ENCODE measurements around the gene MSANTD4. TPM values are rescaled to one million over a fixed set of nuclear protein-coding genes. Genes with fewer than 3 reads are reported as not detected.
"Not testable (repeated sequence)": the region's sequence is repeated elsewhere in the genome, so short reads cannot be mapped to it uniquely, and the experiment has no call there.

Gene MSANTD4
- total RNA-seq, 1 donor, result 35.7 TPM

GRCh38 chr11:106014620-106015019, 7.4 kb downstream of the MSANTD4 start:
- TF ChIP-seq CTCF (IDR thresholded peaks at IDR 0.05; ENCODE audit: insufficient read depth, low read length), result no peak
- DNase-seq (ENCODE audit: low read depth), result no peak
- H3K4me3 ChIP-seq (ENCODE audit: low read depth, low read length), result no peak overlapping the region

GRCh38 chr11:106014035-106014434, 8.0 kb downstream of the MSANTD4 start:
- no peak for DNase-seq (ENCODE audit: low read depth)
- H3K4me3 ChIP-seq (ENCODE audit: low read depth, low read length), result no peak overlapping the region
- no peak for TF ChIP-seq CTCF (IDR thresholded peaks at IDR 0.05; ENCODE audit: insufficient read depth, low read length)

GRCh38 chr11:106012744-106013143, 9.3 kb downstream of the MSANTD4 start:
- no peak overlapping the region for H3K4me3 ChIP-seq (ENCODE audit: low read depth, low read length)
- DNase-seq (ENCODE audit: low read depth), result peak; percentile 82
- no peak for TF ChIP-seq CTCF (IDR thresholded peaks at IDR 0.05; ENCODE audit: insufficient read depth, low read length)

GRCh38 chr11:106011481-106011880, 10.6 kb downstream of the MSANTD4 start:
- DNase-seq (ENCODE audit: low read depth), result peak; percentile 57
- H3K4me3 ChIP-seq (ENCODE audit: low read depth, low read length), result no peak overlapping the region
- no peak for TF ChIP-seq CTCF (IDR thresholded peaks at IDR 0.05; ENCODE audit: insufficient read depth, low read length)

- not testable (repeated sequence) for DNase-seq (ENCODE audit: low read depth); H3K4me3 ChIP-seq (ENCODE audit: low read depth, low read length)
Observed at GRCh38 chr11:106003094-106003493, 18.9 kb downstream of the MSANTD4 start.

- TF ChIP-seq CTCF (IDR thresholded peaks at IDR 0.05; ENCODE audit: insufficient read depth, low read length), result no peak
- no peak for DNase-seq (ENCODE audit: low read depth)
- H3K4me3 ChIP-seq (ENCODE audit: low read depth, low read length), result no peak overlapping the region
Observed at GRCh38 chr11:106001304-106002012, 20.6 kb downstream of the MSANTD4 start.

- H3K4me3 ChIP-seq (ENCODE audit: low read depth, low read length), result no peak overlapping the region
- no peak for DNase-seq (ENCODE audit: low read depth)
- TF ChIP-seq CTCF (IDR thresholded peaks at IDR 0.05; ENCODE audit: insufficient read depth, low read length), result no peak
Observed at GRCh38 chr11:105991888-105992287, 30.2 kb downstream of the MSANTD4 start.

Measured in fibroblast of the aortic adventitia (primary cell).